Measurements from ENCODE around the gene ENTPD8. TPM values are rescaled to one million over a fixed set of nuclear protein-coding genes. Genes with fewer than 3 reads are reported as not detected.

ENTPD8 gene
- total RNA-seq, 1 experiment from 2014 or later: not detected

- Histone ChIP-seq H3K36me3 (ENCODE audit: low read depth, low read length) (no peaks in the 10 kb centered on the region), H4K20me1 (ENCODE audit: low read length) (no peaks in the 10 kb centered on the region), H3K4me2 (ENCODE audit: low read length) (no peak overlapping the region), H3K9me2 (replicated peaks; ENCODE audit: low read length) (no peaks in the 10 kb centered on the region), H3K4me3 (ENCODE audit: low read length) (no peak overlapping the region), H3K79me2 (ENCODE audit: low read length) (no peaks in the 10 kb centered on the region), H2AFZ (ENCODE audit: low read length) (no peak overlapping the region), H3K9ac (ENCODE audit: low read length) (no peak overlapping the region), H3K9me3 (ENCODE audit: low read length) (no peaks in the 10 kb centered on the region), H3K27ac (ENCODE audit: low read length) (no peak overlapping the region), H3F3A (ENCODE audit: low read length, unreplicated experiment) (no peaks in the 10 kb centered on the region), H3K27me3 (ENCODE audit: low read length) (no peaks in the 10 kb centered on the region), H3K4me1 (ENCODE audit: insufficient read depth, low read length) (peaks cover 12% of the 10 kb centered on the region)
- no TSS peak for BruUV-seq (replicated peaks)
- intact Hi-C loops (cut with micrococcal nuclease): no loop called here
- ChIA-PET CTCF (no interaction called here), POLR2A (ENCODE audit: unreplicated experiment) (no interaction called here)
- DNase-seq (no peak), ATAC-seq (no peak)
- TF ChIP-seq, protein P1, sequence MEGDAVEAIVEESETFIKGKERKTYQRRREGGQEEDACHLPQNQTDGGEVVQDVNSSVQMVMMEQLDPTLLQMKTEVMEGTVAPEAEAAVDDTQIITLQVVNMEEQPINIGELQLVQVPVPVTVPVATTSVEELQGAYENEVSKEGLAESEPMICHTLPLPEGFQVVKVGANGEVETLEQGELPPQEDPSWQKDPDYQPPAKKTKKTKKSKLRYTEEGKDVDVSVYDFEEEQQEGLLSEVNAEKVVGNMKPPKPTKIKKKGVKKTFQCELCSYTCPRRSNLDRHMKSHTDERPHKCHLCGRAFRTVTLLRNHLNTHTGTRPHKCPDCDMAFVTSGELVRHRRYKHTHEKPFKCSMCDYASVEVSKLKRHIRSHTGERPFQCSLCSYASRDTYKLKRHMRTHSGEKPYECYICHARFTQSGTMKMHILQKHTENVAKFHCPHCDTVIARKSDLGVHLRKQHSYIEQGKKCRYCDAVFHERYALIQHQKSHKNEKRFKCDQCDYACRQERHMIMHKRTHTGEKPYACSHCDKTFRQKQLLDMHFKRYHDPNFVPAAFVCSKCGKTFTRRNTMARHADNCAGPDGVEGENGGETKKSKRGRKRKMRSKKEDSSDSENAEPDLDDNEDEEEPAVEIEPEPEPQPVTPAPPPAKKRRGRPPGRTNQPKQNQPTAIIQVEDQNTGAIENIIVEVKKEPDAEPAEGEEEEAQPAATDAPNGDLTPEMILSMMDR (conservative IDR thresholded peaks at IDR 0.05; ENCODE audit: low read depth, low read length): no peak
- TF ChIP-seq EZH2 (IDR thresholded peaks at IDR 0.05; ENCODE audit: low read length, unreplicated experiment) (no peak), EZH2phosphoT487 (IDR thresholded peaks at IDR 0.05; ENCODE audit: borderline replicate concordance, low read length) (no peak)
Observed at GRCh38 chr9:137432687-137433348, 8.3 kb downstream of the ENTPD8 start.

DNA sequence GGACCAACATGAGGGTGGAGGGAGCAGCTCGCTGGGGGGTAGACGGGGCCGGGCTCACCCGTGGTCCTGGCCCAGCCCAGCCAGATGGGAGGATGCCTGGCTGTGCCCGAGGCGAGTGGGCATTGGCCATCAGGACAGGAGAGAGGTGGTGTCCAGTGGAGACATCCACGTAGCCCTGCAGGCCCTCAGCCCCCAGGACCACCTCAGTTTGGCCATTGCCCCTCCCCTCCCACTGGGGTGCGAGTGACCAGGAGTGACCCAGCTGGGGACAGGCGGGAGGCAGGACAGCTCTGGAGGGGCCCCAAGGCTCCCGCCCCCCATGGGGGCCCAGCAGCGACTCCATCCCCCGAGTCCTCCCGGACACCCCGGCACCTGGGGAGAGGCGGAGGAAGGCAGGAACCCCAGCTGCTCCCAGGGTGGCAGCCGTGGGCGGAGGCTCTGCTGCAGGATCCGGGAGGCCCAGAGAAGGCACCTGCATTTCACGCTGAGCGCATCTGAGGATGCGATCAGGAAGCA, 9.7 kb downstream of the ENTPD8 start:
- POLR2A ChIA-PET (ENCODE audit: unreplicated experiment): no interaction called here
- H2AFZ ChIP-seq (ENCODE audit: low read length): no peak overlapping the region
- no peak for TF ChIP-seq EZH2 (IDR thresholded peaks at IDR 0.05; ENCODE audit: low read length, unreplicated experiment)
- TF ChIP-seq, protein P1 (conservative IDR thresholded peaks at IDR 0.05; ENCODE audit: low read depth, low read length): no peak
- no peak for TF ChIP-seq EZH2phosphoT487 (IDR thresholded peaks at IDR 0.05; ENCODE audit: borderline replicate concordance, low read length)
- H3F3A ChIP-seq (ENCODE audit: low read length, unreplicated experiment): no peaks in the 10 kb centered on the region
- CTCF ChIA-PET: no interaction called here
- no peaks in the 10 kb centered on the region for H3K36me3 ChIP-seq (ENCODE audit: low read depth, low read length)
- DNase-seq (no peak), ATAC-seq (no peak)
- H3K27ac ChIP-seq (ENCODE audit: low read length): no peak overlapping the region
- no TSS peak for BruUV-seq (replicated peaks)
- intact Hi-C loops (cut with micrococcal nuclease): no loop called here
- H3K4me3 ChIP-seq (ENCODE audit: low read length): no peak overlapping the region
- H3K9ac ChIP-seq (ENCODE audit: low read length): no peak overlapping the region
- no peaks in the 10 kb centered on the region for H3K9me3 ChIP-seq (ENCODE audit: low read length)
- no peaks in the 10 kb centered on the region for H4K20me1 ChIP-seq (ENCODE audit: low read length)
- H3K4me1 ChIP-seq (ENCODE audit: insufficient read depth, low read length): peaks cover 11% of the 10 kb centered on the region
- H3K27me3 ChIP-seq (ENCODE audit: low read length): no peaks in the 10 kb centered on the region
- no peaks in the 10 kb centered on the region for H3K79me2 ChIP-seq (ENCODE audit: low read length)
- no peak overlapping the region for H3K4me2 ChIP-seq (ENCODE audit: low read length)
- H3K9me2 ChIP-seq (replicated peaks; ENCODE audit: low read length): no peaks in the 10 kb centered on the region

DNA sequence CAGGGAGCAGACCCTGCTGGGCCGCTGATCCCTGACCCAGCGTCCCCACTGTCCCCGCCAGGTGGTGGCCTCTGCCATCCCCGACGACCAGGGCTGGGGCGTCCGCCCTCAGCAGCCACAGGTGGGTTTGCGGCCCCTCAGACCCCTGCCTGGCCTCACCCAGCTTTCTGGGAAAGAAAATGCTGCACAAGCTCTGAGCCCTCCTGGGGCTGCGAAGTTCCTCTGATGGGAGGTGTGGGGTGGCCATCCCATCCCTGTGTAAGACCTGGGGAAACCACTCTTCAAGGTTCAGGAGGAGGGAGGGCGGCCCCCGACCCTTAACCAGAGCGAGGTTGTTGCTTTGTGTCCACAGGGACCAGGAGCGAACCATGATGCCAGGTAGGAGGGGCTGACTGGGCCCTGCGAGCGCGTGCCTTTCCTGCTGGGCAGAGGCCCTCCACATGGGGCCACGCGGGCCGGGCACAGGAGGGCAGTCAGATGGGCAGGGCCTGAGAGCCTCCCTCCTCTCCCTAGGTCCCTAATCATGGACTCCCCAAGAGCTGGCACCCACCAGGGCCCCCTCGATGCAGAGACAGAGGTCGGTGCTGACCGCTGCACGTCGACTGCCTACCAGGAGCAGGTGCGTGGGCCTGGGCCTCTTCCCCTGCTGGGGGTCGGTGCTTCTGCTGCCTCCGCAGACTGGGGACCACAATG, 10.3 kb downstream of the ENTPD8 start:
- POLR2A ChIA-PET (ENCODE audit: unreplicated experiment): no interaction called here
- Histone ChIP-seq H3K9ac (ENCODE audit: low read length) (no peak overlapping the region), H3K4me2 (ENCODE audit: low read length) (no peak overlapping the region), H4K20me1 (ENCODE audit: low read length) (no peaks in the 10 kb centered on the region), H3F3A (ENCODE audit: low read length, unreplicated experiment) (no peaks in the 10 kb centered on the region), H3K36me3 (ENCODE audit: low read depth, low read length) (no peaks in the 10 kb centered on the region), H3K9me3 (ENCODE audit: low read length) (no peaks in the 10 kb centered on the region), H3K4me1 (ENCODE audit: insufficient read depth, low read length) (peaks cover 5% of the 10 kb centered on the region), H3K4me3 (ENCODE audit: low read length) (no peak overlapping the region), H3K79me2 (ENCODE audit: low read length) (no peaks in the 10 kb centered on the region), H2AFZ (ENCODE audit: low read length) (no peak overlapping the region), H3K27me3 (ENCODE audit: low read length) (no peaks in the 10 kb centered on the region), H3K27ac (ENCODE audit: low read length) (no peak overlapping the region), H3K9me2 (replicated peaks; ENCODE audit: low read length) (no peaks in the 10 kb centered on the region)
- DNase-seq (no peak), ATAC-seq (no peak)
- no TSS peak for BruUV-seq (replicated peaks)
- intact Hi-C loops (cut with micrococcal nuclease): no loop called here
- no peak for TF ChIP-seq EZH2 (IDR thresholded peaks at IDR 0.05; ENCODE audit: low read length, unreplicated experiment)
- CTCF ChIA-PET: no interaction called here
